Neural progenitor cell (in vitro differentiated cells): ENCODE data around the gene CPS1. TPM values are rescaled to one million over a fixed set of nuclear protein-coding genes. Genes with fewer than 3 reads are reported as not detected.

Source experiments
- DNase-seq: peaks from one replicate; pipeline ENCODE4 v3.0.0-alpha.2; 2016; ENCODE audit warnings: low spot score
- H2AFZ ChIP-seq: fragments of 200-600 bp; sonication (generic); replicated peaks from 2 replicates; pipeline ENCODE4 v1.6.1; 2016; ENCODE audit warnings: antibody characterized with exemption
- H3F3A ChIP-seq: fragments of 200-600 bp; sonication (generic); 2 replicates; pipeline ENCODE4 v1.6.1; 2016; ENCODE audit warnings: antibody characterized with exemption, low read depth
- H3K27ac ChIP-seq: fragments of 200-600 bp; sonication (generic); 2 replicates; pipeline ENCODE4 v1.5.1; 2016; ENCODE audit warnings: mild to moderate bottlenecking
- H3K27me3 ChIP-seq: fragments of 200-600 bp; sonication (generic); 2 replicates; pipeline ENCODE4 v1.6.1; 2016; ENCODE audit warnings: mild to moderate bottlenecking, moderate library complexity
- H3K36me3 ChIP-seq: fragments of 200-600 bp; sonication (generic); 2 replicates; pipeline ENCODE4 v1.5.1; 2016
- H3K4me1 ChIP-seq: fragments of 200-600 bp; sonication (generic); 2 replicates; pipeline ENCODE4 v1.6.1; 2016; ENCODE audit warnings: mixed run types
- H3K4me2 ChIP-seq: fragments of 200-600 bp; sonication (generic); 2 replicates; pipeline ENCODE4 v1.6.1; 2016
- H3K4me3 ChIP-seq: fragments of 200-600 bp; sonication (generic); 2 replicates; pipeline ENCODE4 v1.5.1; 2016
- H3K79me2 ChIP-seq: fragments of 200-600 bp; sonication (generic); 2 replicates; pipeline ENCODE4 v1.6.1; 2016; ENCODE audit warnings: low read depth
- H3K9ac ChIP-seq: fragments of 200-600 bp; sonication (generic); 2 replicates; pipeline ENCODE4 v1.6.1; 2016
- H3K9me3 ChIP-seq: fragments of 200-600 bp; sonication (generic); 2 replicates; pipeline ENCODE4 v1.5.1; 2016; ENCODE audit warnings: low read depth
- H4K20me1 ChIP-seq: fragments of 200-600 bp; sonication (generic); 2 replicates; pipeline ENCODE4 v1.6.1; 2016; ENCODE audit warnings: low read depth
- H3K27ac Mint-ChIP-seq: 3 replicates; pipeline ENCODE4 v1.8.0; 2021; ENCODE audit warnings: mixed read lengths
- H3K27me3 Mint-ChIP-seq: 2 replicates; pipeline ENCODE4 v1.8.0; 2022; ENCODE audit warnings: low read depth, mild to moderate bottlenecking, inconsistent platforms, moderate library complexity, mixed read lengths; ENCODE audit not compliant: insufficient read depth
- H3K36me3 Mint-ChIP-seq: 3 replicates; pipeline ENCODE4 v1.8.0; 2021; ENCODE audit warnings: mixed read lengths
- H3K4me1 Mint-ChIP-seq: 3 replicates; pipeline ENCODE4 v1.8.0; 2021; ENCODE audit warnings: mixed read lengths
- H3K4me3 Mint-ChIP-seq: 3 replicates; pipeline ENCODE4 v1.8.0; 2021; ENCODE audit warnings: mild to moderate bottlenecking, moderate library complexity, mixed read lengths
- H3K9me3 Mint-ChIP-seq: 3 replicates; pipeline ENCODE4 v1.8.0; 2020; ENCODE audit warnings: mixed read lengths
- EZH2 ChIP-seq: fragments of 200-600 bp; sonication (generic); IDR thresholded peaks from 2 replicates; pipeline ENCODE4 v1.6.1; 2017; ENCODE audit warnings: antibody characterized with exemption, mild to moderate bottlenecking, moderate library complexity
- EZH2phosphoT487 ChIP-seq: fragments of 200-600 bp; sonication (generic); IDR thresholded peaks from 2 replicates; pipeline ENCODE4 v1.6.1; 2017; ENCODE audit warnings: antibody characterized with exemption
- total RNA-seq: library from RNA; depleted of rRNA; stranded (reverse); fragments of >200 nt; gene quantifications from 2 replicates; pipeline ENCODE4 v1.2.3, GENCODE V29; 2015; ENCODE audit warnings: low replicate concordance
- TF ChIP-seq, protein P1 (sequence below): fragments of 200-600 bp; sonication (generic); IDR thresholded peaks from 2 replicates; pipeline ENCODE4 v1.5.1; 2017; ENCODE audit warnings: antibody characterized with exemption, mild to moderate bottlenecking

The CPS1 gene
- total RNA-seq, 1 donor from 2014 or later = 86.8 TPM

DNA sequence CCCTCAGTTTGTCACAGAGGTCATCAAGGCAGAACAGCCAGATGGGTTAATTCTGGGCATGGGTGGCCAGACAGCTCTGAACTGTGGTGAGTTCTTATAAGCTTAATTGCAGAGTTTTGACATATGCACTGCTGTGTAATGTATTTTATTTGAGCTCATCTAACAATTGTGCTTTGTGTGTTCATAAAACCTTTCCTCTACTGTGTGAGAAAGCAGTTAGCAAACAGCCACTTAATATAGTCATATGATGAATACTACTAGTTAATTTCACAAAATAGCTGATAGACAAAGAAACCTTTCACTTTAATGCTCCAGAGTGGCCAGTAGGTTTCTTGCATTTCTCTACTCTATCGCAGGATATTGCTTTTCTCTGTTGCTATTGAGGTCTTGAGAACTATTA is 43.1 kb downstream of the CPS1 start:
- H3K4me3 Mint-ChIP-seq = no peak overlapping the region
- no peak overlapping the region for H2AFZ ChIP-seq
- no peaks in the 10 kb centered on the region for H3F3A ChIP-seq
- H3K4me1 ChIP-seq = no peaks in the 10 kb centered on the region
- no peaks in the 10 kb centered on the region for H3K27me3 ChIP-seq
- no peak for DNase-seq
- H3K36me3 ChIP-seq = peaks cover 11% of the 10 kb centered on the region
- H3K4me3 ChIP-seq = no peak overlapping the region
- no peaks in the 10 kb centered on the region for H3K9me3 Mint-ChIP-seq
- H3K27ac ChIP-seq = no peak overlapping the region
- no peak overlapping the region for H3K9ac ChIP-seq
- H3K9me3 ChIP-seq = no peaks in the 10 kb centered on the region
- no peak overlapping the region for H3K27ac Mint-ChIP-seq
- H3K4me1 Mint-ChIP-seq = no peaks in the 10 kb centered on the region
- TF ChIP-seq, protein P1, sequence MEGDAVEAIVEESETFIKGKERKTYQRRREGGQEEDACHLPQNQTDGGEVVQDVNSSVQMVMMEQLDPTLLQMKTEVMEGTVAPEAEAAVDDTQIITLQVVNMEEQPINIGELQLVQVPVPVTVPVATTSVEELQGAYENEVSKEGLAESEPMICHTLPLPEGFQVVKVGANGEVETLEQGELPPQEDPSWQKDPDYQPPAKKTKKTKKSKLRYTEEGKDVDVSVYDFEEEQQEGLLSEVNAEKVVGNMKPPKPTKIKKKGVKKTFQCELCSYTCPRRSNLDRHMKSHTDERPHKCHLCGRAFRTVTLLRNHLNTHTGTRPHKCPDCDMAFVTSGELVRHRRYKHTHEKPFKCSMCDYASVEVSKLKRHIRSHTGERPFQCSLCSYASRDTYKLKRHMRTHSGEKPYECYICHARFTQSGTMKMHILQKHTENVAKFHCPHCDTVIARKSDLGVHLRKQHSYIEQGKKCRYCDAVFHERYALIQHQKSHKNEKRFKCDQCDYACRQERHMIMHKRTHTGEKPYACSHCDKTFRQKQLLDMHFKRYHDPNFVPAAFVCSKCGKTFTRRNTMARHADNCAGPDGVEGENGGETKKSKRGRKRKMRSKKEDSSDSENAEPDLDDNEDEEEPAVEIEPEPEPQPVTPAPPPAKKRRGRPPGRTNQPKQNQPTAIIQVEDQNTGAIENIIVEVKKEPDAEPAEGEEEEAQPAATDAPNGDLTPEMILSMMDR = no peak
- H3K27me3 Mint-ChIP-seq = no peaks in the 10 kb centered on the region
- H3K4me2 ChIP-seq = no peak overlapping the region
- no peaks in the 10 kb centered on the region for H3K79me2 ChIP-seq
- no peaks in the 10 kb centered on the region for H4K20me1 ChIP-seq
- peaks cover 12% of the 10 kb centered on the region for H3K36me3 Mint-ChIP-seq

DNA sequence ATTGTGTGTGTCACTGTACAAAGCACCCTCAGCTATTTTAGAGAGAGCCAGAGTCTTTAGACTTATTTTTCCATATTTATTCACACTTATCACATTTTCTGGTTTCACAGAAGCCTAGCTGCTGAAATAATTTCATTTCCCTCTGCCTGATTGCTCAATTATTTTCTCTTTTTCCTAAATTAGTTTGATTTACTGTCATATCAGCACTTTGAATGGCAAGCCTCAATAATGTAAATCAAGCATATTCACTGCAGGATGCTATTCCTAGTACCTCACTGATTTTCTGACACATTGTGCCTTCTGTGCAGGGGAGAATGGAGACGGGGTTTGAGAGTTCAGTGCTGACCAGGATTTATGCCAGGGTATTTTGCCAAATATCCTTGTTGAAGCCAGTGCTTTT is 48.3 kb downstream of the CPS1 start:
- H3K4me3 Mint-ChIP-seq = no peak overlapping the region
- TF ChIP-seq, protein P1 = no peak
- TF ChIP-seq EZH2phosphoT487 = no peak
- H3K27me3 ChIP-seq = no peaks in the 10 kb centered on the region
- H3K79me2 ChIP-seq = no peaks in the 10 kb centered on the region
- H3K4me2 ChIP-seq = no peak overlapping the region
- H3K27ac Mint-ChIP-seq = no peak overlapping the region
- H3K9me3 ChIP-seq = no peaks in the 10 kb centered on the region
- no peaks in the 10 kb centered on the region for H3K27me3 Mint-ChIP-seq
- no peak for DNase-seq
- no peak overlapping the region for H3K27ac ChIP-seq
- no peaks in the 10 kb centered on the region for H3K4me1 Mint-ChIP-seq
- H3K9ac ChIP-seq = no peak overlapping the region
- peaks cover 9% of the 10 kb centered on the region for H3K36me3 Mint-ChIP-seq
- no peak overlapping the region for H2AFZ ChIP-seq
- H3K4me1 ChIP-seq = no peaks in the 10 kb centered on the region
- no peaks in the 10 kb centered on the region for H3K9me3 Mint-ChIP-seq
- no peaks in the 10 kb centered on the region for H3K36me3 ChIP-seq
- no peaks in the 10 kb centered on the region for H3F3A ChIP-seq
- H3K4me3 ChIP-seq = no peak overlapping the region
- no peaks in the 10 kb centered on the region for H4K20me1 ChIP-seq

DNA sequence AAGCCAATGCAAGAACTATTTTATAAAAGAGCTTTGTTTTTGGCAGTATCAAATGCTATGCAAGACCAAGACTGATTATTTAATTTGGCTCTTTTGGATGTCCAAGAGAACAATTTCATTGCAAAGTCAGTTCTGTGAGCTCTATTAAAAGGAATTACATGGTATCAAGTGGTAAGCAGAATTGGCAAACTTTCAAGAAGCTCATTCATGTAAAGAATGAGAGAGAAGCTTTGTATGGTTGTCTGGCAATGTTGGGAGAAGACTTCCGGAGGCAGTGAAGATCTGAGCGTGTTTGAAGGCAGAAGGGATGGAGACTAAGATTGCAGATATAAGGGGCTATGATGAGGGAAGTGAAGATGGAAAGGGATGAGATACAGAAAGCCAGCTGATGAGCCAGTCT is 49.6 kb downstream of the CPS1 start:
- Histone ChIP-seq H3K9me3 (no peaks in the 10 kb centered on the region), H3K4me1 (no peaks in the 10 kb centered on the region), H3K9ac (no peak overlapping the region), H3K79me2 (no peaks in the 10 kb centered on the region), H3K4me3 (no peak overlapping the region), H3F3A (no peaks in the 10 kb centered on the region), H2AFZ (no peak overlapping the region), H3K27me3 (no peaks in the 10 kb centered on the region), H3K4me2 (no peak overlapping the region), H3K27ac (no peak overlapping the region), H4K20me1 (no peaks in the 10 kb centered on the region), H3K36me3 (no peaks in the 10 kb centered on the region)
- Mint-ChIP-seq H3K27me3 (no peaks in the 10 kb centered on the region), H3K9me3 (no peaks in the 10 kb centered on the region), H3K4me1 (no peaks in the 10 kb centered on the region), H3K4me3 (no peak overlapping the region), H3K27ac (no peak overlapping the region), H3K36me3 (peaks cover 4% of the 10 kb centered on the region)
- no peak for TF ChIP-seq EZH2
- no peak for TF ChIP-seq EZH2phosphoT487
- TF ChIP-seq, protein P1 = no peak
- DNase-seq = no peak

DNA sequence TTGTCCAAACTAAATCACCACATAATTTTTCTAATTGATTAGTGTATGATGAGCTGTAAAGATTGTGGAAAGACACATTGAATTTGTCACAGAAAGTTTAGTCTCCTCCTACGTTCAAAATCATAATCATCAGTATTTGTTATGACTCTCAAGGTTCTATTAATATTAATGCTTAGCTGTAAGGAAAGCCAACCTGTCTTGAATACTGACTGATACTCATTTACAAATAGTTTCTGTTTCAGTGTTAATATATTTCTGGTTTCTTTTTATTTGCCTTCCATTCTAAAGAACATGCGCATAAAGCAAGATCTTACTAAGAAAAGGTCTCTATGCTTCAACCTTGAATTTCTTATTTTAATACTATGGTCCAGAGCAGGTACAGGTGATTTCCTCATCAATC is 55.1 kb downstream of the CPS1 start:
- no peaks in the 10 kb centered on the region for H3F3A ChIP-seq
- no peaks in the 10 kb centered on the region for H3K4me1 Mint-ChIP-seq

More for the DNA sequence above, 55.1 kb downstream of the CPS1 start:
- no peak for DNase-seq
- H3K4me3 ChIP-seq = no peak overlapping the region
- no peak overlapping the region for H3K9ac ChIP-seq
- no peaks in the 10 kb centered on the region for H3K9me3 ChIP-seq
- H3K79me2 ChIP-seq = no peaks in the 10 kb centered on the region
- H3K4me2 ChIP-seq = no peak overlapping the region
- H3K4me1 ChIP-seq = no peaks in the 10 kb centered on the region
- H2AFZ ChIP-seq = no peak overlapping the region
- H3K27ac Mint-ChIP-seq = no peak overlapping the region
- H3K27me3 Mint-ChIP-seq = no peaks in the 10 kb centered on the region
- no peaks in the 10 kb centered on the region for H3K9me3 Mint-ChIP-seq
- H4K20me1 ChIP-seq = no peaks in the 10 kb centered on the region
- no peak overlapping the region for H3K27ac ChIP-seq
- TF ChIP-seq EZH2 (no peak), EZH2phosphoT487 (no peak)
- TF ChIP-seq, protein P1 = no peak
- no peaks in the 10 kb centered on the region for H3K27me3 ChIP-seq
- no peak overlapping the region for H3K4me3 Mint-ChIP-seq
- H3K36me3 Mint-ChIP-seq = no peaks in the 10 kb centered on the region
- no peaks in the 10 kb centered on the region for H3K36me3 ChIP-seq
